T-helper 17 cell (primary cell): ENCODE results near the gene ZNF695. TPM values are rescaled to one million over a fixed set of nuclear protein-coding genes. Genes with fewer than 3 reads are reported as not detected.
A peak's percentile ranks its signal among the peaks of the same experiment; 100 is the strongest.
"Not testable (repeated sequence)": the region's sequence is repeated elsewhere in the genome, so short reads cannot be mapped to it uniquely, and the experiment has no call there.

Source experiments
- ATAC-seq: fragments of 150-1000 bp; cut with Tn5 transposase; 2 replicates; pipeline ENCODE4 v1.10.0; 2021; ENCODE audit warnings: mild to moderate bottlenecking, moderate library complexity
- DNase-seq, 3 donors: peaks; one replicate each; pipeline versions ENCODE4 v3.0.0 to v3.0.0-alpha.2; 2020 to 2021
- H3K9me3 ChIP-seq: one replicate; pipeline ENCODE4 v1.7.0; 2013; ENCODE audit warnings: low read length, mild to moderate bottlenecking; ENCODE audit not compliant: control insufficient read depth, poor library complexity, severe bottlenecking
- H3K27ac Mint-ChIP-seq: one replicate; pipeline ENCODE4 v1.8.0; 2022; ENCODE audit warnings: mild to moderate bottlenecking, moderate library complexity, mixed read lengths
- H3K27me3 Mint-ChIP-seq: one replicate; pipeline ENCODE4 v1.8.0; 2022; ENCODE audit warnings: mixed read lengths
- H3K36me3 Mint-ChIP-seq: one replicate; pipeline ENCODE4 v1.8.0; 2022; ENCODE audit warnings: low read depth, mixed read lengths
- H3K4me1 Mint-ChIP-seq: one replicate; pipeline ENCODE4 v1.8.0; 2022; ENCODE audit warnings: mild to moderate bottlenecking, mixed read lengths
- H3K4me3 Mint-ChIP-seq: one replicate; pipeline ENCODE4 v1.8.0; 2022; ENCODE audit warnings: mild to moderate bottlenecking, moderate library complexity, mixed read lengths
- total RNA-seq, 4 donors: library from RNA in 2 of 4; stranded (reverse) in 2 of 4; gene quantifications; one replicate each; pipeline ENCODE4 v1.2.3 and lab custom pipeline; 2022 to 2026

ZNF695 gene
- total RNA-seq (not detected), total RNA-seq (lab: John Stamatoyannopoulos, UW) (0 to 0.23 reads per million in 2 donors)

GRCh38 chr1:247007511-247008405 lies at the start of gene ZNF695:
Gene ZNF695, minus strand, starts transcription at chr1:247008057. Its CDS starts 149 bp downstream, at chr1:247007908.
- Mint-ChIP-seq H3K27ac (no peak within 1 kb of the TSS), H3K4me1 (peaks cover 4% of the 10 kb centered on the region), H3K36me3 (no peaks in the 10 kb centered on the region), H3K4me3 (peak within 1 kb of the TSS; percentile 79), H3K27me3 (peaks cover 23% of the 10 kb centered on the region)
- no peaks in the 10 kb centered on the region for H3K9me3 ChIP-seq
- ATAC-seq = peak; percentile 90
- DNase-seq = peak in 1 of 3 donors; percentile 5

- H3K9me3 ChIP-seq = peaks cover 12% of the 10 kb centered on the region
- peaks cover 2% of the 10 kb centered on the region for H3K36me3 Mint-ChIP-seq
- no peaks in the 10 kb centered on the region for H3K27me3 Mint-ChIP-seq
- DNase-seq (no peak), ATAC-seq (no peak)
- H3K27ac Mint-ChIP-seq = no peak overlapping the region
- H3K4me3 Mint-ChIP-seq = no peak overlapping the region
- no peaks in the 10 kb centered on the region for H3K4me1 Mint-ChIP-seq
Measured at GRCh38 chr1:247056071-247056470, 48.2 kb upstream of the ZNF695 start.

- DNase-seq (no peak), ATAC-seq (no peak)
- H3K27me3 Mint-ChIP-seq = no peaks in the 10 kb centered on the region
- H3K4me1 Mint-ChIP-seq = no peaks in the 10 kb centered on the region
- no peak overlapping the region for H3K4me3 Mint-ChIP-seq
- peaks cover 2% of the 10 kb centered on the region for H3K36me3 Mint-ChIP-seq
- peaks cover 12% of the 10 kb centered on the region for H3K9me3 ChIP-seq
- H3K27ac Mint-ChIP-seq = no peak overlapping the region
Measured at GRCh38 chr1:247054992-247055415, 47.1 kb upstream of the ZNF695 start.

- Mint-ChIP-seq H3K27me3 (no peaks in the 10 kb centered on the region), H3K4me1 (no peaks in the 10 kb centered on the region), H3K36me3 (peaks cover 6% of the 10 kb centered on the region), H3K27ac (no peak overlapping the region), H3K4me3 (no peak overlapping the region)
- ATAC-seq (no peak), DNase-seq (no peak)
- peaks cover 15% of the 10 kb centered on the region for H3K9me3 ChIP-seq
Measured at GRCh38 chr1:247047702-247048101, 39.8 kb upstream of the ZNF695 start.

- DNase-seq = no peak
- no peak for ATAC-seq
- no peaks in the 10 kb centered on the region for H3K27me3 Mint-ChIP-seq
- H3K27ac Mint-ChIP-seq = no peak overlapping the region
- no peak overlapping the region for H3K4me3 Mint-ChIP-seq
- no peaks in the 10 kb centered on the region for H3K4me1 Mint-ChIP-seq
- H3K9me3 ChIP-seq = peaks cover 13% of the 10 kb centered on the region
- peaks cover 6% of the 10 kb centered on the region for H3K36me3 Mint-ChIP-seq
Measured at GRCh38 chr1:247047260-247047659, 39.4 kb upstream of the ZNF695 start.

GRCh38 chr1:247043406-247043805 lies 35.5 kb upstream of the ZNF695 start:
- ATAC-seq (no peak), DNase-seq (no peak)
- H3K27ac Mint-ChIP-seq = no peak overlapping the region
- no peak overlapping the region for H3K4me3 Mint-ChIP-seq
- H3K9me3 ChIP-seq = peaks cover 12% of the 10 kb centered on the region
- peaks cover 3% of the 10 kb centered on the region for H3K36me3 Mint-ChIP-seq
- H3K27me3 Mint-ChIP-seq = no peaks in the 10 kb centered on the region
- no peaks in the 10 kb centered on the region for H3K4me1 Mint-ChIP-seq

- ATAC-seq (no peak), DNase-seq (no peak)
- no peaks in the 10 kb centered on the region for H3K27me3 Mint-ChIP-seq
- H3K36me3 Mint-ChIP-seq = no peaks in the 10 kb centered on the region
- H3K4me3 Mint-ChIP-seq = no peak overlapping the region
- H3K27ac Mint-ChIP-seq = no peak overlapping the region
- H3K9me3 ChIP-seq = peaks cover 21% of the 10 kb centered on the region
- H3K4me1 Mint-ChIP-seq = no peaks in the 10 kb centered on the region
Measured at GRCh38 chr1:247037511-247038320, 29.9 kb upstream of the ZNF695 start.

- not testable (repeated sequence) for H3K27ac Mint-ChIP-seq, H3K36me3 Mint-ChIP-seq, H3K4me1 Mint-ChIP-seq, H3K9me3 ChIP-seq, DNase-seq, H3K27me3 Mint-ChIP-seq, H3K4me3 Mint-ChIP-seq, ATAC-seq
Measured at GRCh38 chr1:247032306-247032705, 24.4 kb upstream of the ZNF695 start.

- H3K9me3 ChIP-seq, ATAC-seq: not testable (repeated sequence)
Measured at GRCh38 chr1:247024658-247025057, 16.8 kb upstream of the ZNF695 start.

GRCh38 chr1:247013391-247013790 lies 5.5 kb upstream of the ZNF695 start:
- ATAC-seq = no peak
- H3K27me3 Mint-ChIP-seq = peaks cover 4% of the 10 kb centered on the region

More at GRCh38 chr1:247024658-247025057, 16.8 kb upstream of the ZNF695 start:
- not testable (repeated sequence) for H3K4me1 Mint-ChIP-seq, H3K27me3 Mint-ChIP-seq, H3K4me3 Mint-ChIP-seq, H3K36me3 Mint-ChIP-seq, H3K27ac Mint-ChIP-seq, DNase-seq

GRCh38 chr1:247008406-247008799 lies 546 bp upstream of the ZNF695 start:
- H3K4me3 Mint-ChIP-seq = peak overlapping the region; percentile 70
- DNase-seq (no peak), ATAC-seq (no peak)
- H3K9me3 ChIP-seq = no peaks in the 10 kb centered on the region
- peaks cover 23% of the 10 kb centered on the region for H3K27me3 Mint-ChIP-seq
- no peaks in the 10 kb centered on the region for H3K36me3 Mint-ChIP-seq
- peaks cover 4% of the 10 kb centered on the region for H3K4me1 Mint-ChIP-seq
- H3K27ac Mint-ChIP-seq = no peak overlapping the region

More at GRCh38 chr1:247013391-247013790, 5.5 kb upstream of the ZNF695 start:
- DNase-seq = no peak
- Mint-ChIP-seq H3K4me1 (no peaks in the 10 kb centered on the region), H3K36me3 (no peaks in the 10 kb centered on the region), H3K4me3 (no peak overlapping the region), H3K27ac (no peak overlapping the region)
- H3K9me3 ChIP-seq = no peaks in the 10 kb centered on the region

- H3K9me3 ChIP-seq, H3K36me3 Mint-ChIP-seq, H3K4me1 Mint-ChIP-seq, ATAC-seq, H3K4me3 Mint-ChIP-seq, H3K27ac Mint-ChIP-seq, DNase-seq: not testable (repeated sequence)
- peaks cover 23% of the 10 kb centered on the region for H3K27me3 Mint-ChIP-seq
Measured at GRCh38 chr1:247004081-247004480, 3.8 kb downstream of the ZNF695 start.

GRCh38 chr1:246989901-246990300 lies 18.0 kb downstream of the ZNF695 start:
- peaks cover 8% of the 10 kb centered on the region for H3K9me3 ChIP-seq
- ATAC-seq (no peak), DNase-seq (no peak)
- H3K4me3 Mint-ChIP-seq = no peak overlapping the region
- no peaks in the 10 kb centered on the region for H3K27me3 Mint-ChIP-seq
- no peak overlapping the region for H3K27ac Mint-ChIP-seq
- H3K4me1 Mint-ChIP-seq = no peaks in the 10 kb centered on the region
- H3K36me3 Mint-ChIP-seq = no peaks in the 10 kb centered on the region
